ENCODE measurements around the gene ROR1.

The ROR1 gene

GRCh38 chr1:63739452-63739851 lies 34.4 kb upstream of the ROR1 start:
- Histone ChIP-seq H2AFZ (no peak overlapping the region), H3K4me2 (ENCODE audit: low read length) (no peak overlapping the region), H3K27ac (no peak overlapping the region), H3K9ac (no peak overlapping the region), H3K4me1 (no peaks in the 10 kb centered on the region), H3K9me3 (ENCODE audit: control insufficient read depth, low read length) (no peaks in the 10 kb centered on the region), H3K79me2 (no peaks in the 10 kb centered on the region), H3K27me3 (ENCODE audit: control insufficient read depth, insufficient read depth, low read length) (no peaks in the 10 kb centered on the region), H3K36me3 (ENCODE audit: control insufficient read depth, insufficient read depth, low read length) (no peaks in the 10 kb centered on the region), H3K4me3 (ENCODE audit: low read depth, low read length) (no peak overlapping the region)
- TF ChIP-seq, protein P1, sequence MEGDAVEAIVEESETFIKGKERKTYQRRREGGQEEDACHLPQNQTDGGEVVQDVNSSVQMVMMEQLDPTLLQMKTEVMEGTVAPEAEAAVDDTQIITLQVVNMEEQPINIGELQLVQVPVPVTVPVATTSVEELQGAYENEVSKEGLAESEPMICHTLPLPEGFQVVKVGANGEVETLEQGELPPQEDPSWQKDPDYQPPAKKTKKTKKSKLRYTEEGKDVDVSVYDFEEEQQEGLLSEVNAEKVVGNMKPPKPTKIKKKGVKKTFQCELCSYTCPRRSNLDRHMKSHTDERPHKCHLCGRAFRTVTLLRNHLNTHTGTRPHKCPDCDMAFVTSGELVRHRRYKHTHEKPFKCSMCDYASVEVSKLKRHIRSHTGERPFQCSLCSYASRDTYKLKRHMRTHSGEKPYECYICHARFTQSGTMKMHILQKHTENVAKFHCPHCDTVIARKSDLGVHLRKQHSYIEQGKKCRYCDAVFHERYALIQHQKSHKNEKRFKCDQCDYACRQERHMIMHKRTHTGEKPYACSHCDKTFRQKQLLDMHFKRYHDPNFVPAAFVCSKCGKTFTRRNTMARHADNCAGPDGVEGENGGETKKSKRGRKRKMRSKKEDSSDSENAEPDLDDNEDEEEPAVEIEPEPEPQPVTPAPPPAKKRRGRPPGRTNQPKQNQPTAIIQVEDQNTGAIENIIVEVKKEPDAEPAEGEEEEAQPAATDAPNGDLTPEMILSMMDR (IDR thresholded peaks at IDR 0.05), result no peak

DNA sequence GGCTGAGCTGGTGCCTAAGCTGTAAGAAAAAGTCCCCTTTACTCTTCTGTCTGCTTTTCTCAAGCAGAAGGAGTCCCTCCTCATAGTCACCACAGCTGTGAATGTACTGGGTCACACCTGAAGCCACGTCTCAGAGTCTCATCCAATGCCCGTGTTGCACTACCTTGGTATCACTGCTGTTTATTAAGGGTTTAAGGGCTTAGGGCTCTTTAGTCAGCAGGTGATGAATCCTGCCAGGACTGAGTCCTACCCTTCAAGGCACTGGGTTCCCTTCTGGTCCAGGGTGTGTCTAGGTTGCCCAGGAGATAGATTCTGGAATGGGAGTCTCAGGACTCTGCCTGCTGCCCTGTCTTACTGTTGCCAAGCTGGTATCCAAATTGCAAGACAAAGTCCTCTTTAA lies 33.4 kb upstream of the ROR1 start:
- Histone ChIP-seq H2AFZ (no peak overlapping the region), H3K4me3 (ENCODE audit: low read depth, low read length) (no peak overlapping the region), H3K36me3 (ENCODE audit: control insufficient read depth, insufficient read depth, low read length) (no peaks in the 10 kb centered on the region), H3K4me1 (no peaks in the 10 kb centered on the region), H3K9ac (no peak overlapping the region), H3K79me2 (no peaks in the 10 kb centered on the region), H3K4me2 (ENCODE audit: low read length) (no peak overlapping the region), H3K27me3 (ENCODE audit: control insufficient read depth, insufficient read depth, low read length) (no peaks in the 10 kb centered on the region), H3K9me3 (ENCODE audit: control insufficient read depth, low read length) (no peaks in the 10 kb centered on the region), H3K27ac (no peak overlapping the region)
- TF ChIP-seq, protein P1 (IDR thresholded peaks at IDR 0.05), result no peak

GRCh38 chr1:63742526-63742925 lies 31.3 kb upstream of the ROR1 start:
- Histone ChIP-seq H3K27me3 (ENCODE audit: control insufficient read depth, insufficient read depth, low read length) (no peaks in the 10 kb centered on the region), H3K27ac (no peak overlapping the region), H2AFZ (no peak overlapping the region), H3K9ac (no peak overlapping the region), H3K9me3 (ENCODE audit: control insufficient read depth, low read length) (no peaks in the 10 kb centered on the region), H3K4me1 (no peaks in the 10 kb centered on the region), H3K4me2 (ENCODE audit: low read length) (no peak overlapping the region), H3K36me3 (ENCODE audit: control insufficient read depth, insufficient read depth, low read length) (no peaks in the 10 kb centered on the region), H3K4me3 (ENCODE audit: low read depth, low read length) (no peak overlapping the region), H3K79me2 (no peaks in the 10 kb centered on the region)
- TF ChIP-seq, protein P1 (IDR thresholded peaks at IDR 0.05), result no peak

- TF ChIP-seq, protein P1 (IDR thresholded peaks at IDR 0.05), result no peak
- Histone ChIP-seq H2AFZ (no peak overlapping the region), H3K79me2 (no peaks in the 10 kb centered on the region), H3K27me3 (ENCODE audit: control insufficient read depth, insufficient read depth, low read length) (no peaks in the 10 kb centered on the region), H3K36me3 (ENCODE audit: control insufficient read depth, insufficient read depth, low read length) (no peaks in the 10 kb centered on the region), H3K9ac (no peak overlapping the region), H3K4me2 (ENCODE audit: low read length) (no peak overlapping the region), H3K4me1 (no peaks in the 10 kb centered on the region), H3K27ac (no peak overlapping the region), H3K9me3 (ENCODE audit: control insufficient read depth, low read length) (no peaks in the 10 kb centered on the region), H3K4me3 (ENCODE audit: low read depth, low read length) (no peak overlapping the region)
Observed at GRCh38 chr1:63743781-63744180, 30.0 kb upstream of the ROR1 start.

- Histone ChIP-seq H3K4me2 (ENCODE audit: low read length) (no peak overlapping the region), H3K4me1 (no peaks in the 10 kb centered on the region), H3K36me3 (ENCODE audit: control insufficient read depth, insufficient read depth, low read length) (no peaks in the 10 kb centered on the region), H2AFZ (peak overlapping the region; percentile 60), H3K4me3 (ENCODE audit: low read depth, low read length) (no peak overlapping the region), H3K27me3 (ENCODE audit: control insufficient read depth, insufficient read depth, low read length) (no peaks in the 10 kb centered on the region), H3K9me3 (ENCODE audit: control insufficient read depth, low read length) (no peaks in the 10 kb centered on the region), H3K9ac (no peak overlapping the region), H3K27ac (no peak overlapping the region), H3K79me2 (no peaks in the 10 kb centered on the region)
- TF ChIP-seq, protein P1 (IDR thresholded peaks at IDR 0.05), result no peak
Observed at GRCh38 chr1:63746129-63746864, 27.5 kb upstream of the ROR1 start.

Data from parathyroid adenoma (tissue), 2 donors.